Fibroblast of villous mesenchyme (primary cell): ENCODE data around the gene PCDHGB6. TPM values are rescaled to one million over a fixed set of nuclear protein-coding genes. Genes with fewer than 3 reads are reported as not detected.

Source experiments
- DNase-seq: peaks from one replicate; pipeline ENCODE4 v3.0.0-alpha.2; 2010; ENCODE audit warnings: low read depth
- H3K4me3 ChIP-seq: 2 replicates; pipeline ENCODE4 v1.5.1; 2011; ENCODE audit warnings: low read depth, mild to moderate bottlenecking, low read length
- total RNA-seq: library from RNA; depleted of rRNA; stranded (reverse); fragments of >200 nt; gene quantifications from 2 replicates; pipeline ENCODE4 v1.2.3, GENCODE V29; 2012
- TF ChIP-seq, protein P1 (sequence below): IDR thresholded peaks from 2 replicates; pipeline ENCODE4 v1.5.1; 2012; ENCODE audit warnings: low read depth, mild to moderate bottlenecking, low read length; ENCODE audit not compliant: insufficient read depth

PCDHGB6 gene
- 4.2 and 4.3 TPM in 2 replicates for total RNA-seq

DNA sequence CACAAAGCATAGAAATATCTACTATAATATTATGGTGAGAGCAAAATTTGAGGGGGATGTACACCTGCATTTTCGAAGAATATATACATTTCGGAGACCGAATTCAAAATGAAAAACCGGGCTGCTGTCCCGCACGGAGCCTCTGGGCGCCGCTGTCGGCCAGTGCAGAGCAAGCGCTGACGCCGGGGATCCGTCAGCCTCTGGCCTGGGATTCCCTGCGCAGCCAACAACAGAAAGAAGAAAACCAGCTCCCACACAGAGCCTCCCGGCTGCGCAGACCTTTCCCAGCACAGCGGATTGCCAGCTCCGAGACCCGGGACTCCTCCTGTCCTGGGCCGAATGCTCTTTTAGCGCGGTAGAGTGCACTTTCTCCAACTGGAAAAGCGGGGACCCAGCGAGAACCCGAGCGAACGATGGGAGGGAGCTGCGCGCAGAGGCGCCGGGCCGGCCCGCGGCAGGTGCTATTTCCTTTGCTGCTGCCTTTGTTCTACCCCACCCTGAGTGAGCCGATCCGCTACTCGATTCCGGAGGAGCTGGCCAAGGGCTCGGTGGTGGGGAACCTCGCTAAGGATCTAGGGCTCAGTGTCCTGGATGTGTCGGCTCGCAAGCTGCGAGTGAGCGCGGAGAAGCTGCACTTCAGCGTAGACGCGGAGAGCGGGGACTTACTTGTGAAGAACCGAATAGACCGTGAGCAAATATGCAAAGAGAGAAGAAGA lies at the start of gene PCDHGB6:
Gene PCDHGB6 (plus strand): TSS at position 232 of the 716 bp plus-strand sequence. CDS start 182 bp downstream, at position 414.
- TF ChIP-seq, protein P1, sequence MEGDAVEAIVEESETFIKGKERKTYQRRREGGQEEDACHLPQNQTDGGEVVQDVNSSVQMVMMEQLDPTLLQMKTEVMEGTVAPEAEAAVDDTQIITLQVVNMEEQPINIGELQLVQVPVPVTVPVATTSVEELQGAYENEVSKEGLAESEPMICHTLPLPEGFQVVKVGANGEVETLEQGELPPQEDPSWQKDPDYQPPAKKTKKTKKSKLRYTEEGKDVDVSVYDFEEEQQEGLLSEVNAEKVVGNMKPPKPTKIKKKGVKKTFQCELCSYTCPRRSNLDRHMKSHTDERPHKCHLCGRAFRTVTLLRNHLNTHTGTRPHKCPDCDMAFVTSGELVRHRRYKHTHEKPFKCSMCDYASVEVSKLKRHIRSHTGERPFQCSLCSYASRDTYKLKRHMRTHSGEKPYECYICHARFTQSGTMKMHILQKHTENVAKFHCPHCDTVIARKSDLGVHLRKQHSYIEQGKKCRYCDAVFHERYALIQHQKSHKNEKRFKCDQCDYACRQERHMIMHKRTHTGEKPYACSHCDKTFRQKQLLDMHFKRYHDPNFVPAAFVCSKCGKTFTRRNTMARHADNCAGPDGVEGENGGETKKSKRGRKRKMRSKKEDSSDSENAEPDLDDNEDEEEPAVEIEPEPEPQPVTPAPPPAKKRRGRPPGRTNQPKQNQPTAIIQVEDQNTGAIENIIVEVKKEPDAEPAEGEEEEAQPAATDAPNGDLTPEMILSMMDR: peak; percentile 71
- peak; percentile 55 for DNase-seq
- peak within 1 kb of the TSS; percentile 46 for H3K4me3 ChIP-seq

DNA sequence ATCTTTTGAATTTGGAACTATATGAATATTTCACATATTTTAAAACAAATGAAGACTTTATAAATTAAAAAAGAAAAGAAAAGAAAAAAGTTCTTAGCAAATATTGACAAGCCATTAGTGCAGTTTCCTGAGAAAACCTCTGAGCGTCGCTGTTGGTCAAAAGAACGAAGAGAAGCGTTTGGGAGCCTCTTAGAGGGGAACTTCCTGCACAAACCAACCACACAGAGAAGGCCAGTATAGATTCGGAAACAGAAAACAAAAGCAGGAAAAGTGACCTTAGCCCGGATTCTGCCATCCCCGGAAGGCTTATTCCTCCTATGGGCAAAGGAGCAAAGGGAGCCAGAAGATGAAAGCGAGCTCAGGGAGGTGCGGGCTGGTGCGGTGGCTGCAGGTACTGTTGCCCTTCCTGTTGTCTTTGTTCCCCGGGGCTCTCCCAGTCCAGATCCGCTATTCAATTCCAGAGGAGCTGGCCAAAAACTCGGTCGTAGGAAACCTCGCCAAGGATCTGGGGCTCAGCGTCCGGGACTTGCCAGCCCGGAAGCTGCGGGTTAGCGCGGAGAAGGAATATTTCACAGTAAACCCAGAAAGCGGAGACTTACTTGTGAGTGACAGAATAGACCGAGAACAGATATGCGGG lies 47.9 kb upstream of the PCDHGB6 start, which contains the start of gene PCDHGB2:
Gene PCDHGB2 (plus strand): TSS at position 205 of the 637 bp plus-strand sequence. CDS start 142 bp downstream, at position 347.
- peak; percentile 51 for DNase-seq
- TF ChIP-seq, protein P1: peak; percentile 40
- H3K4me3 ChIP-seq: peak within 1 kb of the TSS; percentile 48

- TF ChIP-seq, protein P1: no peak
- H3K4me3 ChIP-seq: no peak overlapping the region
- DNase-seq: no peak
Measured at GRCh38 chr5:141360685-141361084, 47.1 kb upstream of the PCDHGB6 start.

DNA sequence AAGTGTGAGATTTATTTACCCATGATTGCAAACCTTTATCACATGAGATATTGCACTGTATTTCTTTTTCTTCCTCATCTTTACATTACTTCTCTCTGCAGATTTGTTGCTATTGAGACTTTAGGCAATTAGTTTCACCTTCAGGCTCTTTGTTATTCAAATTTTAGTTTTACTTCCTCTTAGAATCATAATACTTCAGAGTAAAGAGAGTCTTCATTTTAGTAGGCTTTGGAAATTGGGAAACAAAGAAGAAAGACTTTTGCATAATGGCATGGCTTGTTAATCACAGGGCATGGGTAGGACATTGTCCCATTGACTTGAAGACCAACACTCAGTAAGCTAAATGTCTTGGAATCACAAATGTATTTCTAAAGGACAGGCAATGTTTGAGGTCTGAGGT lies 45.1 kb upstream of the PCDHGB6 start:
- TF ChIP-seq, protein P1: no peak
- no peak for DNase-seq
- no peak overlapping the region for H3K4me3 ChIP-seq

GRCh38 chr5:141363952-141364660 lies 43.7 kb upstream of the PCDHGB6 start, which contains the start of gene PCDHGA5:
PCDHGA5 (plus strand) TSS chr5:141364162; CDS start chr5:141364331, 169 bp downstream.
- H3K4me3 ChIP-seq: no peak within 1 kb of the TSS
- TF ChIP-seq, protein P1: peak; percentile 2
- no peak for DNase-seq

DNA sequence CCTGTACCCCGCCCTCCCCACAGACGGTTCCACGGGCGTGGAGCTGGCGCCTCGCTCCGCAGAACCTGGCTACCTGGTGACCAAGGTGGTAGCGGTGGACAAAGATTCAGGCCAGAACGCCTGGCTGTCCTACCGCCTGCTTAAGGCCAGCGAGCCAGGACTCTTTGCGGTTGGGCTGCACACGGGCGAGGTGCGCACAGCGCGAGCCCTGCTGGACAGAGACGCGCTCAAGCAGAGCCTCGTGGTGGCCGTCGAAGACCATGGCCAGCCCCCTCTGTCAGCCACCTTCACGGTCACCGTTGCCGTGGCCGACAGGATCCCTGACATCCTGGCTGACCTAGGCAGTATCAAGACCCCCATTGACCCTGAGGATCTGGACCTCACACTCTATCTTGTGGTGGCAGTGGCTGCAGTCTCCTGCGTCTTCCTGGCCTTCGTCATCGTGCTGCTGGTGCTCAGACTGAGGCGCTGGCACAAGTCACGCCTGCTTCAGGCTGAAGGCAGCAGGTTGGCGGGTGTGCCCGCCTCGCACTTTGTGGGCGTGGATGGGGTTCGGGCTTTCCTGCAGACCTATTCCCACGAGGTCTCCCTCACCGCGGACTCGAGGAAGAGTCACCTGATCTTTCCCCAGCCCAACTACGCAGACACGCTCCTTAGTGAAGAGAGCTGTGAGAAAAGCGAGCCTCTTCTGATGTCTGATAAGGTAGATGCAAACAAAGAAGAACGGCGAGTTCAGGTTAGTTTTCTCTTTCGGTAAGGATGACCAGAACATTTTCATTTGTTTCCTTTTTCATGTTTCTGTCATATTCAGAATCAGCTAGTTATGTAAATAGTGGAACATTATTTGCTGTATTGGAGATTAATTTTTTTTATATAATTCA lies 41.6 kb upstream of the PCDHGB6 start:
- no peak overlapping the region for H3K4me3 ChIP-seq
- TF ChIP-seq, protein P1: no peak
- DNase-seq: no peak
